Vagina (tissue), 2 donors: ENCODE results near the gene RNF212B.

ENCODE experiments used
- CTCF ChIP-seq, 3 experiments: fragments of 450-650 bp in 2 of 3; fragments of 200-600 bp in 1 of 3; sonication (generic) in 1 of 3; IDR thresholded peaks; one replicate each; pipeline ENCODE4 v1.5.1; 2017 to 2019; ENCODE audit warnings: antibody characterized with exemption in 3 of 3, mild to moderate bottlenecking in 2 of 3, moderate library complexity in 2 of 3
- POLR2A ChIP-seq, 2 donors: fragments of 450-650 bp; IDR thresholded peaks; one replicate each; pipeline ENCODE4 v1.6.1; 2017; ENCODE audit warnings: antibody characterized with exemption in 2 of 2, mild to moderate bottlenecking in 2 of 2, moderate library complexity in 2 of 2
- POLR2AphosphoS5 ChIP-seq, 2 donors: sonication (generic); formaldehyde crosslinking; IDR thresholded peaks; one replicate each; pipeline ENCODE4 v1.9.0; 2017; ENCODE audit warnings: antibody characterized with exemption in 2 of 2, mild to moderate bottlenecking in 2 of 2, low read depth in 1 of 2; ENCODE audit not compliant: insufficient read depth in 1 of 2

GRCh38 chr14:23321572-23322547 lies 84.1 kb downstream of the RNF212B start:
- no peak for TF ChIP-seq CTCF (IDR thresholded peaks at IDR 0.05)
- peak in 1 of 2 donors; percentile 35 for TF ChIP-seq POLR2AphosphoS5 (IDR thresholded peaks at IDR 0.05; ENCODE audit: insufficient read depth in 1 of 2, low read depth in 1 of 2)
- TF ChIP-seq POLR2A (IDR thresholded peaks at IDR 0.05), result no peak
